Gastroesophageal sphincter (tissue), 3 donors: ENCODE data around the gene B4GALT3.

Experiments
- EP300 ChIP-seq: sonication (generic); formaldehyde crosslinking; IDR thresholded peaks from one replicate; pipeline ENCODE4 v1.6.1; 2017; ENCODE audit warnings: antibody characterized with exemption, mild to moderate bottlenecking
- POLR2A ChIP-seq, 2 donors: fragments of 450-650 bp; IDR thresholded peaks; one replicate each; pipeline ENCODE4 v1.6.1; 2017; ENCODE audit warnings: antibody characterized with exemption in 2 of 2, mild to moderate bottlenecking in 2 of 2, moderate library complexity in 1 of 2
- POLR2AphosphoS5 ChIP-seq: sonication (generic); formaldehyde crosslinking; IDR thresholded peaks from one replicate; pipeline ENCODE4 v1.6.1; 2017; ENCODE audit warnings: antibody characterized with exemption
- TF ChIP-seq, protein P1 (sequence below), 4 experiments: fragments of 200-600 bp in 2 of 4; fragments of 450-650 bp in 2 of 4; sonication (generic) in 1 of 4; IDR thresholded peaks; one replicate each; pipeline ENCODE4 v1.5.1; 2017 to 2019; ENCODE audit warnings: antibody characterized with exemption in 4 of 4, mild to moderate bottlenecking in 2 of 4, moderate library complexity in 2 of 4

DNA sequence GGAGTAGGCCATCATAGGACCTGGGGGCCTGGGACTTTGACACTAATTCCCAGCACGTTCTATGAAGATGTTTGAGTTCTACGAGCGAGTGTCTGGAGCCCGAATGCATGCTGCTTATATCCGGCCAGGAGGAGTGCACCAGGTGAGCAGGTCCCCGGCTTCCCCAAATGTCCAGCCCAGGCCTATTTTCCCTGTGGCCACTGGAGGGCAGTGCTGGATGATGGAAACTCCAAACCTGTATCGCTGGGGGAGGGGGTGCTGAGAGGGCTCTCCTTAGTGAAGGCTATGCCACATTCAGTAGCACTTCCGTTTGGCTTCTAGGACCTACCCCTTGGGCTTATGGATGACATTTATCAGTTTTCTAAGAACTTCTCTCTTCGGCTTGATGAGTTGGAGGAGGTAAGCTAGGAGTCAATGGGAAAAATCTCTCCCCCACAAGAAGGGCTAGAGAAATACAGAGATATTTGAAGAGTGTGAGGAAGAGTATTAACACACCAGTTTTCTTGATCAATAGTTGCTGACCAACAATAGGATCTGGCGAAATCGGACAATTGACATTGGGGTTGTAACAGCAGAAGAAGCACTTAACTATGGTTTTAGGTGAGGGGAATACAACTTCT lies 32.6 kb upstream of the B4GALT3 start:
- TF ChIP-seq POLR2AphosphoS5 (no peak), EP300 (no peak), POLR2A (IDR thresholded peaks at IDR 0.05) (no peak)
- TF ChIP-seq, protein P1, sequence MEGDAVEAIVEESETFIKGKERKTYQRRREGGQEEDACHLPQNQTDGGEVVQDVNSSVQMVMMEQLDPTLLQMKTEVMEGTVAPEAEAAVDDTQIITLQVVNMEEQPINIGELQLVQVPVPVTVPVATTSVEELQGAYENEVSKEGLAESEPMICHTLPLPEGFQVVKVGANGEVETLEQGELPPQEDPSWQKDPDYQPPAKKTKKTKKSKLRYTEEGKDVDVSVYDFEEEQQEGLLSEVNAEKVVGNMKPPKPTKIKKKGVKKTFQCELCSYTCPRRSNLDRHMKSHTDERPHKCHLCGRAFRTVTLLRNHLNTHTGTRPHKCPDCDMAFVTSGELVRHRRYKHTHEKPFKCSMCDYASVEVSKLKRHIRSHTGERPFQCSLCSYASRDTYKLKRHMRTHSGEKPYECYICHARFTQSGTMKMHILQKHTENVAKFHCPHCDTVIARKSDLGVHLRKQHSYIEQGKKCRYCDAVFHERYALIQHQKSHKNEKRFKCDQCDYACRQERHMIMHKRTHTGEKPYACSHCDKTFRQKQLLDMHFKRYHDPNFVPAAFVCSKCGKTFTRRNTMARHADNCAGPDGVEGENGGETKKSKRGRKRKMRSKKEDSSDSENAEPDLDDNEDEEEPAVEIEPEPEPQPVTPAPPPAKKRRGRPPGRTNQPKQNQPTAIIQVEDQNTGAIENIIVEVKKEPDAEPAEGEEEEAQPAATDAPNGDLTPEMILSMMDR (IDR thresholded peaks at IDR 0.05): peak; percentile 80 to 89 (median 85)
